ENCODE measurements around the gene PTTG2. TPM values are rescaled to one million over a fixed set of nuclear protein-coding genes. Genes with fewer than 3 reads are reported as not detected.

Gene PTTG2
- total RNA-seq, 1 donor from 2014 or later: not detected

DNA sequence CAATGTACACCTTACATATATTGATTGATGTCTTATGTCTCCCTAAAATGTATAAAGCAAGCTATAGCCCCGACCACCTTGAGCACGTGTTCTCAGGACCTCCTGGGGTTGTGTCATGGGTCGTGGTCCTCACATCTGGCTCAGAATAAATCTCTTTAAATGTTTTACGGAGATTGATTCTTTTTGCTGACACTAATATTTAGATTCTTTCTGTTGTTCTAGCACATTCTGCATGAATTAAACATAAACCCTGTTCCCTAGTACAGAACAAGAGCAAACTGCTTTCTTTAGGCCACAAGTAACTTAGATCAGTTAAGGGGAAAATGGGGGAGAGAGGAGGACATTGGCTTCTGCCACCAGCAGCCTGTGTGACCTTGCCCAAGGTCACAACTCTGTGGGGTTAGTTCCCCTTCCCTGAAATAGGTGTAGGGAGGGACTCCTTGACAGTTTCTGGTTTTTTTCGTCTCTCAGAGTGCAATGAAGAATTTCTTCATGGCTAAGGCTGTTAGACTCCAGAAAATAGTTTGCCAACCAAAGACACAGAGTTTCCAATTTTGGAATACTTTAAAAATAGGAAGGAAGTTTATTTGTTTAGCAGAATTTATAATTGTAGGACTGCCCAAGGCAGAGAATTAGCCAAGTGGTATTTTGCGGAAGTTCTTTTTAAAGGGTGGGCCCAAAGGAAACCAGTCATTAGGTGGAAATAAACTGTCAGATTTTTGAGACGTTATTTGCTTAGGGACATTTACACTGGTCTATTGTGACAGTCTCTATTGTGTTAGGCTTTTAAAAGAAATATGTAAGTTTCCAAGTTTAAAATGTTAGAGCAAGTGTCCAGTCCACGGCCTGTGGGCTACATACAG is 29.4 kb downstream of the PTTG2 start:
- no peaks in the 10 kb centered on the region for H3K36me3 ChIP-seq (ENCODE audit: control insufficient read depth, insufficient read depth, low read length)
- no peak for FAIRE-seq
- no peaks in the 10 kb centered on the region for H3K27me3 ChIP-seq (ENCODE audit: control insufficient read depth, insufficient read depth, low read length)
- TF ChIP-seq, protein P1, sequence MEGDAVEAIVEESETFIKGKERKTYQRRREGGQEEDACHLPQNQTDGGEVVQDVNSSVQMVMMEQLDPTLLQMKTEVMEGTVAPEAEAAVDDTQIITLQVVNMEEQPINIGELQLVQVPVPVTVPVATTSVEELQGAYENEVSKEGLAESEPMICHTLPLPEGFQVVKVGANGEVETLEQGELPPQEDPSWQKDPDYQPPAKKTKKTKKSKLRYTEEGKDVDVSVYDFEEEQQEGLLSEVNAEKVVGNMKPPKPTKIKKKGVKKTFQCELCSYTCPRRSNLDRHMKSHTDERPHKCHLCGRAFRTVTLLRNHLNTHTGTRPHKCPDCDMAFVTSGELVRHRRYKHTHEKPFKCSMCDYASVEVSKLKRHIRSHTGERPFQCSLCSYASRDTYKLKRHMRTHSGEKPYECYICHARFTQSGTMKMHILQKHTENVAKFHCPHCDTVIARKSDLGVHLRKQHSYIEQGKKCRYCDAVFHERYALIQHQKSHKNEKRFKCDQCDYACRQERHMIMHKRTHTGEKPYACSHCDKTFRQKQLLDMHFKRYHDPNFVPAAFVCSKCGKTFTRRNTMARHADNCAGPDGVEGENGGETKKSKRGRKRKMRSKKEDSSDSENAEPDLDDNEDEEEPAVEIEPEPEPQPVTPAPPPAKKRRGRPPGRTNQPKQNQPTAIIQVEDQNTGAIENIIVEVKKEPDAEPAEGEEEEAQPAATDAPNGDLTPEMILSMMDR (IDR thresholded peaks at IDR 0.05; ENCODE audit: insufficient read depth, low read length, severe bottlenecking): no peak
- DNase-seq (ENCODE audit: low read depth): no peak
- H3K4me3 ChIP-seq (ENCODE audit: low read depth, low read length): no peak overlapping the region

DNA sequence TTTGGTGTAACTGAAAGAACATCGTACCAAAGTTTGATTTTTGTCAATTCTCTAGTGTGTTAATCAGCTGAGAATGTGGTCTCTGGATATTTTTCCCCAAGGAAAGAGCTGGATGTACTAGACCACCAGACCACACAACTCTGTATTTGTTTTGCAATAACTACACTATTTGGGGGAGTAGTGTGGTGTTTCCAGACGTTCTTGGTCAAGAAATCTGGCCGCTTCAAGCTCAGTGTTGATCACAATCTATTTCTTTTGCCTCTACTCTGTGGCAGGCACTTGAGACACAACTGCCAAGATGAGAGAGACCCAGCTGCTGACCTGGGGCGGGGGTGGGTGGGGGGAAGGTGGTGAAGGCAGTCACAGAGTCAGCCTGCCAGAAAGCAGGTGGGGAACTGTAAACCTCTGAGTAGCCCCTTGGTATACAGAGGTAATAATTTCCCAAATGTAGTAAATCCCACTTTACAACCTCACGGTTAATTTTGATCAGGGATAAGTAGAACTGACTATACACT is 30.6 kb downstream of the PTTG2 start:
- TF ChIP-seq, protein P1 (IDR thresholded peaks at IDR 0.05; ENCODE audit: insufficient read depth, low read length, severe bottlenecking): no peak

DNA sequence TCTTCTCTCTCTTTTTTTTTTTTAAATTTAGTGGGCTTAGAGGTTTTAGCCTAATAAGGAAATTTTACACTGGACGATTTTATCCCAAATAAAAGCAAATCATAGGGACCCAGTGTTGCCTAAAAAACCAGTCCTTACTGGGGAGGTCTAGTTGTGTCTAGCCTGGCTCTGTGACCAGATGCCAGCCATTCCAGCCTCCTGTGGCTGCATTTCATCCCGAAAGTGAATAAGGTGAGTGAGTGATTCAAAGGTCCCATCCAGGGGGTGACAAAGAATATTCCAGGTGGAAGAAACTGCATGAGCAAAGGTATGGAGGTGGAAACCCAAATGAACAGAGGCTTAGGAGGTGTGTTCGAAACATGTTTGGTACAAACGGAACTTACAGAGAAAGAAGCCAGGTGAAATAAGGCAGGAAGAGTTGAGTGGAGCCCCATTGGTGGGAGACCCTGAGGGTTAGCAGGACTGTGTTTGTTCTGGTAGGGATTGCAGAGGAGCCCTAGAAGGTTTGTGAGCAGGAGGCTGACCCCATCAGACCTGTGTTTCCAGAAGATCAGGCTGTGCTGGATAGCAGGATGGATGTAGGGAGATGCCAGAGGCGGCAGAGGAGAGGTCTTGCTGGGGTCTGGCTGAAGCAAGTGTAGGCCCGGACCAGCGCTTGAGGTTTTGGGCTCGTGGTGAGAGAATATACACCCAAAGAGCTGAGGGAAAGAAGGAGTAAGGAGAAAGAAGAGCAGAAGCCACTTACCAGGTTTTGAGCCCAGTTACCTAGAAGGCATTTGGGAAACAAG is 31.6 kb downstream of the PTTG2 start:
- Histone ChIP-seq H3K36me3 (ENCODE audit: control insufficient read depth, insufficient read depth, low read length) (no peaks in the 10 kb centered on the region), H3K27me3 (ENCODE audit: control insufficient read depth, insufficient read depth, low read length) (no peaks in the 10 kb centered on the region), H3K4me3 (ENCODE audit: low read depth, low read length) (no peak overlapping the region)
- TF ChIP-seq, protein P1 (IDR thresholded peaks at IDR 0.05; ENCODE audit: insufficient read depth, low read length, severe bottlenecking): no peak
- DNase-seq (ENCODE audit: low read depth) (no peak), FAIRE-seq (no peak)

More for the DNA sequence above, 30.6 kb downstream of the PTTG2 start:
- H3K36me3 ChIP-seq (ENCODE audit: control insufficient read depth, insufficient read depth, low read length): no peaks in the 10 kb centered on the region
- FAIRE-seq (no peak), DNase-seq (ENCODE audit: low read depth) (no peak)
- no peak overlapping the region for H3K4me3 ChIP-seq (ENCODE audit: low read depth, low read length)
- H3K27me3 ChIP-seq (ENCODE audit: control insufficient read depth, insufficient read depth, low read length): no peaks in the 10 kb centered on the region

- Histone ChIP-seq H3K36me3 (ENCODE audit: control insufficient read depth, insufficient read depth, low read length) (no peaks in the 10 kb centered on the region), H3K4me3 (ENCODE audit: low read depth, low read length) (no peak overlapping the region), H3K27me3 (ENCODE audit: control insufficient read depth, insufficient read depth, low read length) (no peaks in the 10 kb centered on the region)
- no peak for FAIRE-seq
- no peak for DNase-seq (ENCODE audit: low read depth)
- TF ChIP-seq, protein P1 (IDR thresholded peaks at IDR 0.05; ENCODE audit: insufficient read depth, low read length, severe bottlenecking): no peak
Measured at GRCh38 chr4:37993806-37994205, 33.6 kb downstream of the PTTG2 start.

DNA sequence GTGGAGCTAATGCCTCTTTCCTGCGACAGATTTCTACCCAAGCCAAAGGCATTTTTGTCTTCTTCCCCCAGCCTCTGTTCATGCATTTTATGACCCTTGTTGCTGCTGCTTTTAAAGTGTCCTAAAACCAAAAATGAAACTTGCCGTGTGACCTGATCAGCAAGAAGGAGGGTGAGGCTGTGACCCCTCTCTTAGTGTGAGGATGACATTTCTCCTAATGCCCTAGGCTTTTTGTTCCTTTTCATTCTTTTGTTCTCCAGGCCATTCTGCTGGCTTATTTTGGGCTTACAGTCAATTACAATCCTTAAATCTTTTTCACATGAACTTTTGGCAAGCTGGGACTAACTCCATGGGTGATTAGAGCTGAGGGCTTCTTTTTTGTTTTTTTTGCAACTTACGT is 34.4 kb downstream of the PTTG2 start:
- Histone ChIP-seq H3K27me3 (ENCODE audit: control insufficient read depth, insufficient read depth, low read length) (no peaks in the 10 kb centered on the region), H3K36me3 (ENCODE audit: control insufficient read depth, insufficient read depth, low read length) (no peaks in the 10 kb centered on the region), H3K4me3 (ENCODE audit: low read depth, low read length) (no peak overlapping the region)
- no peak for FAIRE-seq
- TF ChIP-seq, protein P1 (IDR thresholded peaks at IDR 0.05; ENCODE audit: insufficient read depth, low read length, severe bottlenecking): no peak
- no peak for DNase-seq (ENCODE audit: low read depth)

All from bronchial epithelial cell (primary cell).